MM.1S (cell line): Measurements from ENCODE around the gene DRG1.

Experiments used
- EZH2 ChIP-seq: fragments of 300-600 bp; sonication (generic); optimal IDR thresholded peaks from 2 replicates; pipeline ENCODE3; 2017; ENCODE audit warnings: low read depth, mild to moderate bottlenecking, antibody characterized with exemption, low read length, mixed read lengths
- EZH2phosphoT487 ChIP-seq: fragments of 300-600 bp; sonication (generic); IDR thresholded peaks from 2 replicates; pipeline ENCODE4 v1.6.1; 2018; ENCODE audit warnings: antibody characterized with exemption, low read length
- TF ChIP-seq, protein P1 (sequence below): fragments of 300-600 bp; sonication (generic); IDR thresholded peaks from 2 replicates; pipeline ENCODE4 v1.5.1; 2016; ENCODE audit warnings: antibody characterized with exemption, low read length, mixed read lengths

DNA sequence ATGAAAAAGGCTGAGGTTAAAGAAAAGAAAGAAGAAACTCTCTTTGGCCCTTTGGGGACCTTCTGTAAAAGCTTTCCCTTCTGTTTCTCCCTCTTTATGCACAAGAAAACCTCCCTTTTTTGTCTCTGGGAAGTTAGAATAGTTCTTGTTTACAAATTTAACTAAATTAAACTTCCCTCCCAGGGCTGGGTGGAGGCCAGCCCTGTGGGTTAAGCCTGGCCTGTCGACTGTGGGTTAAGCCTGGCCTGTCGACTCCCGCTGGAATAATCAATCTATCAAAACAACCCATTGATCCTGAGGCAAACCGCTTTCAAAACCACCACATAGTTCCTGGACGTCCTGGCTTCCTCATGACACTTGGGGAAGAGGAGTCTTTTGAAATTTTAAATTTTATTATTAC lies 1.2 kb upstream of the DRG1 start:
- TF ChIP-seq, protein P1, sequence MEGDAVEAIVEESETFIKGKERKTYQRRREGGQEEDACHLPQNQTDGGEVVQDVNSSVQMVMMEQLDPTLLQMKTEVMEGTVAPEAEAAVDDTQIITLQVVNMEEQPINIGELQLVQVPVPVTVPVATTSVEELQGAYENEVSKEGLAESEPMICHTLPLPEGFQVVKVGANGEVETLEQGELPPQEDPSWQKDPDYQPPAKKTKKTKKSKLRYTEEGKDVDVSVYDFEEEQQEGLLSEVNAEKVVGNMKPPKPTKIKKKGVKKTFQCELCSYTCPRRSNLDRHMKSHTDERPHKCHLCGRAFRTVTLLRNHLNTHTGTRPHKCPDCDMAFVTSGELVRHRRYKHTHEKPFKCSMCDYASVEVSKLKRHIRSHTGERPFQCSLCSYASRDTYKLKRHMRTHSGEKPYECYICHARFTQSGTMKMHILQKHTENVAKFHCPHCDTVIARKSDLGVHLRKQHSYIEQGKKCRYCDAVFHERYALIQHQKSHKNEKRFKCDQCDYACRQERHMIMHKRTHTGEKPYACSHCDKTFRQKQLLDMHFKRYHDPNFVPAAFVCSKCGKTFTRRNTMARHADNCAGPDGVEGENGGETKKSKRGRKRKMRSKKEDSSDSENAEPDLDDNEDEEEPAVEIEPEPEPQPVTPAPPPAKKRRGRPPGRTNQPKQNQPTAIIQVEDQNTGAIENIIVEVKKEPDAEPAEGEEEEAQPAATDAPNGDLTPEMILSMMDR, result no peak
- TF ChIP-seq EZH2, result no peak
- no peak for TF ChIP-seq EZH2phosphoT487
